ENCODE results near the gene SALL2. TPM values are rescaled to one million over a fixed set of nuclear protein-coding genes. Genes with fewer than 3 reads are reported as not detected.

The SALL2 gene
- total and polyA plus RNA-seq, 2 of the 8 experiments (the other 6 are each of a cell fraction or from before 2014, with no cell fraction given) = 310 to 360 TPM

DNA sequence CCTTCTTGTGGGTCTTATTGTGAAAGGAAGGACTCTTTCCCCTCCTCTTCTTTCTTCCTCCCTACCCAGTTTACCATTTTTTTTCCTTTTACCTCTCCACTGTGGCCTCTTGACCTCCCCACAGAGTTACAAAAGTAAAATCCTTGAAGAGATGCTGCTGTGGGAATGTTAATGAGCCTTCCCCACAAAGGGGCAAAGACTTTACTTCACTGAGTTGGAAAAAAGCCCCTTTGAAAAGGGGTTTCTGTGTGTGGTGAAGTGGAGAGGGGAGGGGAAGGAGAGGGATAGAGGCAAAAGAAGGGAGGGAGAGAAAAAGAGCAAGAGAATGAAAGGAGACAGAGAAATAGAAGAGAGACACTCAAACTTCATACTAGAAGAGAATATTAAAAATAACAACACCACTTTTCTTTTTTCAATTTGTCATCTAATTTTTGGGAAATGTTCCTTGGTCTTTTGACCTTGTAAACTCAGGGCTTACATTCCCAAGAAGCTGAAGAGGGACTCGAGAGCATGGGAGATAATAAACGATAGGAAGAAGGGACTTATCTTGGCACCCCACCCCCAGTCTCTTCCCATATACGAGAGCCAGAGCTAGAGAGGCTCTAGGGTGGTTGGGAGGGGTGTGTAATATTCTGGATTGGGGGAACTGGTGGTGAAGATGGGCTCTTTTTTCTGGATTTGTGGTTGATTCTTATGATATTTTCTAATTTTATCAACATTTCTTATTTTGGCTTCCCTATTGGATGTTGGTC, 13.2 kb upstream of the SALL2 start (continued):
- TF ChIP-seq, protein P1, sequence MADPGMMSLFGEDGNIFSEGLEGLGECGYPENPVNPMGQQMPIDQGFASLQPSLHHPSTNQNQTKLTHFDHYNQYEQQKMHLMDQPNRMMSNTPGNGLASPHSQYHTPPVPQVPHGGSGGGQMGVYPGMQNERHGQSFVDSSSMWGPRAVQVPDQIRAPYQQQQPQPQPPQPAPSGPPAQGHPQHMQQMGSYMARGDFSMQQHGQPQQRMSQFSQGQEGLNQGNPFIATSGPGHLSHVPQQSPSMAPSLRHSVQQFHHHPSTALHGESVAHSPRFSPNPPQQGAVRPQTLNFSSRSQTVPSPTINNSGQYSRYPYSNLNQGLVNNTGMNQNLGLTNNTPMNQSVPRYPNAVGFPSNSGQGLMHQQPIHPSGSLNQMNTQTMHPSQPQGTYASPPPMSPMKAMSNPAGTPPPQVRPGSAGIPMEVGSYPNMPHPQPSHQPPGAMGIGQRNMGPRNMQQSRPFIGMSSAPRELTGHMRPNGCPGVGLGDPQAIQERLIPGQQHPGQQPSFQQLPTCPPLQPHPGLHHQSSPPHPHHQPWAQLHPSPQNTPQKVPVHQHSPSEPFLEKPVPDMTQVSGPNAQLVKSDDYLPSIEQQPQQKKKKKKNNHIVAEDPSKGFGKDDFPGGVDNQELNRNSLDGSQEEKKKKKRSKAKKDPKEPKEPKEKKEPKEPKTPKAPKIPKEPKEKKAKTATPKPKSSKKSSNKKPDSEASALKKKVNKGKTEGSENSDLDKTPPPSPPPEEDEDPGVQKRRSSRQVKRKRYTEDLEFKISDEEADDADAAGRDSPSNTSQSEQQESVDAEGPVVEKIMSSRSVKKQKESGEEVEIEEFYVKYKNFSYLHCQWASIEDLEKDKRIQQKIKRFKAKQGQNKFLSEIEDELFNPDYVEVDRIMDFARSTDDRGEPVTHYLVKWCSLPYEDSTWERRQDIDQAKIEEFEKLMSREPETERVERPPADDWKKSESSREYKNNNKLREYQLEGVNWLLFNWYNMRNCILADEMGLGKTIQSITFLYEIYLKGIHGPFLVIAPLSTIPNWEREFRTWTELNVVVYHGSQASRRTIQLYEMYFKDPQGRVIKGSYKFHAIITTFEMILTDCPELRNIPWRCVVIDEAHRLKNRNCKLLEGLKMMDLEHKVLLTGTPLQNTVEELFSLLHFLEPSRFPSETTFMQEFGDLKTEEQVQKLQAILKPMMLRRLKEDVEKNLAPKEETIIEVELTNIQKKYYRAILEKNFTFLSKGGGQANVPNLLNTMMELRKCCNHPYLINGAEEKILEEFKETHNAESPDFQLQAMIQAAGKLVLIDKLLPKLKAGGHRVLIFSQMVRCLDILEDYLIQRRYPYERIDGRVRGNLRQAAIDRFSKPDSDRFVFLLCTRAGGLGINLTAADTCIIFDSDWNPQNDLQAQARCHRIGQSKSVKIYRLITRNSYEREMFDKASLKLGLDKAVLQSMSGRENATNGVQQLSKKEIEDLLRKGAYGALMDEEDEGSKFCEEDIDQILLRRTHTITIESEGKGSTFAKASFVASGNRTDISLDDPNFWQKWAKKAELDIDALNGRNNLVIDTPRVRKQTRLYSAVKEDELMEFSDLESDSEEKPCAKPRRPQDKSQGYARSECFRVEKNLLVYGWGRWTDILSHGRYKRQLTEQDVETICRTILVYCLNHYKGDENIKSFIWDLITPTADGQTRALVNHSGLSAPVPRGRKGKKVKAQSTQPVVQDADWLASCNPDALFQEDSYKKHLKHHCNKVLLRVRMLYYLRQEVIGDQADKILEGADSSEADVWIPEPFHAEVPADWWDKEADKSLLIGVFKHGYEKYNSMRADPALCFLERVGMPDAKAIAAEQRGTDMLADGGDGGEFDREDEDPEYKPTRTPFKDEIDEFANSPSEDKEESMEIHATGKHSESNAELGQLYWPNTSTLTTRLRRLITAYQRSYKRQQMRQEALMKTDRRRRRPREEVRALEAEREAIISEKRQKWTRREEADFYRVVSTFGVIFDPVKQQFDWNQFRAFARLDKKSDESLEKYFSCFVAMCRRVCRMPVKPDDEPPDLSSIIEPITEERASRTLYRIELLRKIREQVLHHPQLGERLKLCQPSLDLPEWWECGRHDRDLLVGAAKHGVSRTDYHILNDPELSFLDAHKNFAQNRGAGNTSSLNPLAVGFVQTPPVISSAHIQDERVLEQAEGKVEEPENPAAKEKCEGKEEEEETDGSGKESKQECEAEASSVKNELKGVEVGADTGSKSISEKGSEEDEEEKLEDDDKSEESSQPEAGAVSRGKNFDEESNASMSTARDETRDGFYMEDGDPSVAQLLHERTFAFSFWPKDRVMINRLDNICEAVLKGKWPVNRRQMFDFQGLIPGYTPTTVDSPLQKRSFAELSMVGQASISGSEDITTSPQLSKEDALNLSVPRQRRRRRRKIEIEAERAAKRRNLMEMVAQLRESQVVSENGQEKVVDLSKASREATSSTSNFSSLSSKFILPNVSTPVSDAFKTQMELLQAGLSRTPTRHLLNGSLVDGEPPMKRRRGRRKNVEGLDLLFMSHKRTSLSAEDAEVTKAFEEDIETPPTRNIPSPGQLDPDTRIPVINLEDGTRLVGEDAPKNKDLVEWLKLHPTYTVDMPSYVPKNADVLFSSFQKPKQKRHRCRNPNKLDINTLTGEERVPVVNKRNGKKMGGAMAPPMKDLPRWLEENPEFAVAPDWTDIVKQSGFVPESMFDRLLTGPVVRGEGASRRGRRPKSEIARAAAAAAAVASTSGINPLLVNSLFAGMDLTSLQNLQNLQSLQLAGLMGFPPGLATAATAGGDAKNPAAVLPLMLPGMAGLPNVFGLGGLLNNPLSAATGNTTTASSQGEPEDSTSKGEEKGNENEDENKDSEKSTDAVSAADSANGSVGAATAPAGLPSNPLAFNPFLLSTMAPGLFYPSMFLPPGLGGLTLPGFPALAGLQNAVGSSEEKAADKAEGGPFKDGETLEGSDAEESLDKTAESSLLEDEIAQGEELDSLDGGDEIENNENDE (IDR thresholded peaks at IDR 0.05; ENCODE audit: insufficient replicate concordance, low read length) = peak; percentile 66
- TF ChIP-seq HDAC2 (IDR thresholded peaks at IDR 0.05; ENCODE audit: borderline replicate concordance in 1 of 2, low read depth in 2 of 2, low read length in 2 of 2) = peak; percentile 23 to 46; a peak in 1 of 4 replicates
